Measurements from ENCODE around the gene OR10H5.
"Not testable (repeated sequence)": the region's sequence is repeated elsewhere in the genome, so short reads cannot be mapped to it uniquely, and the experiment has no call there.

The OR10H5 gene

DNA sequence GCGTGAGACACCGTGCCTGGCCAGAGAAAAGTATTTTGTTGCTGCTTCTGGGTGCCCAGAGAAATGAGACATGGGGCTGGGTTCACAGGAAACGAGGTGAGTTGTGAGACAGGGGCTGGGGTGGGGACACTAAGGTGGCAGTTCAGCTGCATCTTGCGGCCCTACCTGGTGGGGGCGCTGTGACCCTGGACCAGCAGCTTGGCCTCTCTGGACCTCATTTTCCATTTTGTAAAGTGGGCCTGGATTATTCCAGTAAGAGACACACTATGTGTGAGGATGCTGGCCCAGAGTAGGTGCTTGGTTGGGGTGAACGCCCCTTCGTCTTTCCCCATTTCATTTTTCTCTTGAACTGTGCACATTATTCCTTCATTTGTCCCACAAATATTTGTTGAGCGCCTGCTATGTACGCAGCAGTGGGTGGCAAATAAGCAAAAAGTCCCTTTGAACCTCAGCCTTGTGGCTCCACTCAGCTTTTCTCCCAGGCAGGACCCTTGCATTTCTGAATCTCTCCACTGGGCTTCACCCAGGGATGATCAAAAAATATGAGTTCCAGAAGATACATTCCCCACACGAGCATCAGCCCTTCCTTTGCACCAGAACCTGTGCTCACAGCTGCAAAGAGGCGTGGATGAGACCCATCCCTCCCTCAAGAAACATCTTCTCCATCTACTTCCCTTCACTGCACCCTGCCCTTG is 54.6 kb downstream of the OR10H5 start:
- no peak for DNase-seq
- peaks cover 37 to 44% of the 10 kb centered on the region in 2 donors for H3K4me1 Mint-ChIP-seq (ENCODE audit: low read depth in 2 of 2)

DNA sequence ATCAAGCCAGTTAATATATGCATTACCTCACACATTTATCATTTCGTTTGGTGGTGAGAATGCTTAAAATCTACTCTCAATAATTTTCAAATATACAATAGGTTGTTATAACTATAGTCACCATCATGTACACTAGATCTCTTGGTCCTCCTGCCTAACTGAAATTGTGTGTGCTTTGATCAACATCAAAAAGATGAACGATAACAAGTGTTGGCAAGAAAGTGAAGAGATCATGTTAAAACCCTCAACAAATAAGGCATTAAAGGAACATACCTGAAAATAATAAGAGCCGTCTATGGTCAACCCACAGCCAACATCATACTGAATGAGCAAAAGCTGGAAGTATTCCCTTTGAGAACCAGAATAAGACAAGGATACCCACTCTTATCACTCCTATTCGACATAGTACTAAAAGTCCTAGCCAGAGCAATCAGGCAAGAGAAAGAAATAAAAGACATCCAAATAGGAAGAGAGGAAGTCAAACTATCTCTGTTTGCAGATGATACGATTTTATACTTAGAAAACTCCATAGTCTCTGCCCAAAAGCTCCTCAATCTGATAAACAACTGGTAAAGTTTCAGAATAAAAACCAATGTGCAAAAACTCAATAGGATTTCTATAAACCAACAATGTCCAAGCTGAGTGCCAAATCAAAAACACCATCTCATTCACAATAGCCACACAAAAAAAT is 55.9 kb downstream of the OR10H5 start:
- H3K27me3 Mint-ChIP-seq = no peaks in the 10 kb centered on the region
- peak overlapping the region; percentile 21 to 51 for H3K4me3 Mint-ChIP-seq
- DNase-seq (no peak), ATAC-seq (replicated peaks) (no peak)
- no peaks in the 10 kb centered on the region for H3K9me3 Mint-ChIP-seq
- H3K36me3 Mint-ChIP-seq (ENCODE audit: insufficient read depth) = no peaks in the 10 kb centered on the region
- H3K27ac Mint-ChIP-seq = peak overlapping the region in 1 of 2 donors; percentile 81
- peaks cover 34 to 39% of the 10 kb centered on the region in 2 donors for H3K4me1 Mint-ChIP-seq (ENCODE audit: low read depth in 2 of 2)

More for the DNA sequence above, 54.6 kb downstream of the OR10H5 start:
- Mint-ChIP-seq H3K27me3 (no peaks in the 10 kb centered on the region), H3K36me3 (ENCODE audit: insufficient read depth) (peaks cover 2% of the 10 kb centered on the region), H3K9me3 (no peaks in the 10 kb centered on the region), H3K4me3 (no peak overlapping the region), H3K27ac (no peak overlapping the region)
- no peak for ATAC-seq (replicated peaks)

DNA sequence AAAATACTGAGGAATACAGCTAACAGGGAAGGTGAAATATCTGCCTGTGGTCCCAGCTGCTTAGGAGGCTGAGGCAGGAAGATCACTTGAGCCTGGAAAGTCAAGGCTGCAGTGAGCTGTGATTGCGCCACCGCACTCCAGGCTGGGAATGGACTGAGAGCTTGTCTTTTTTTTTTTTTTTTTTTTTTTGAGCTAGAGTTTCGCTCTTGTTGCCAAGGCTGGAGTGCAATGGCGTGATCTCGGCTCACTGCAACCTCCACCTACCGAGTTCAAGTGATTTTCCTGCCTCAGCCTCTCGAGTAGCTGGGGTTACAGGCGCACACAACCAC is 56.4 kb downstream of the OR10H5 start:
- Mint-ChIP-seq H3K4me3 (peak overlapping the region; percentile 21 to 51), H3K4me1 (ENCODE audit: low read depth in 2 of 2) (peaks cover 31 to 39% of the 10 kb centered on the region in 2 donors), H3K27ac (peak overlapping the region in 1 of 2 donors; percentile 81)
- ATAC-seq (replicated peaks); H3K27me3 Mint-ChIP-seq; DNase-seq; H3K36me3 Mint-ChIP-seq (ENCODE audit: insufficient read depth); H3K9me3 Mint-ChIP-seq: not testable (repeated sequence)

DNA sequence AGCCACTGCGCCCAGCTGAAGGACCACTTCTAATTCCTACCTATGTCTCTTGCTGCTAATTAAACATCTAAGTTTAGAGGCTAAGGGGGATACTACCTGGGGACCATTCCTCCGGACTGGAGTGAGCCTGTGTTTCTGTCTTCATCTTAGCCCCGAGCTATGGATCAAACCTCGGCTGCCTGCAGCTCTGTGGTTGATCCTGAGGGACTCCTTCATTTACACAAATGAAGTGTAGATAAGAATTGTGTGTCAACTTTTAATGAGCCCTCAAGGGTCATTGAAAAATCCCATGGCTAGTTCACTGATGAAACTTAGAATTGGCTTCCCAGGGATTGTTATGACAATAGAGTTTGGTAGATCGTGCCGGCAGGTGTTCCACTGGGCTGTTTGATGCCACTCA is 59.5 kb downstream of the OR10H5 start:
- Mint-ChIP-seq H3K9me3 (no peaks in the 10 kb centered on the region), H3K27me3 (no peaks in the 10 kb centered on the region), H3K36me3 (ENCODE audit: insufficient read depth) (no peaks in the 10 kb centered on the region), H3K4me1 (ENCODE audit: low read depth in 2 of 2) (peaks cover 30 to 39% of the 10 kb centered on the region in 2 donors), H3K4me3 (no peak overlapping the region), H3K27ac (peak overlapping the region in 1 of 2 donors; percentile 35)
- ATAC-seq (replicated peaks) = no peak
- no peak for DNase-seq

DNA sequence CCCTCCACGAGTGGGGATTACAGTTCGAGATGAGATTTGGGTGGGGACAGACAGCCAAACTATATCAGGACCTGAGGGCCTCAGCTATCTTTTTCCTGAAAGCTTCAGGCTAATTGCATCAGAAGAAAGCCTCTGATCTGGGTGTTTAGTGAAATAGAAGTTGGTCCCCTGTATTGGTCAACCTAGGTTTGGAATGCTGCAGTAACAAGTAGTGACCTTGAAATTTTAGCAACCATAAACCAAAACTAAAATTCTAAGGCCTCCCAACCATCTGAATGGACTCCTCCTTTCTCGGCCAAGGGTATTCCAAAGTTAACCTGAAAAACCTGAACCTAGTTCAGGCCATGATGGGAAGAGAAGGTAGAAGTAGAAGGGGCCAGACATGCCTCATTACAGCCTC is 62.9 kb downstream of the OR10H5 start:
- Mint-ChIP-seq H3K9me3 (no peaks in the 10 kb centered on the region), H3K27me3 (no peaks in the 10 kb centered on the region), H3K36me3 (ENCODE audit: insufficient read depth) (no peaks in the 10 kb centered on the region), H3K27ac (no peak overlapping the region), H3K4me3 (no peak overlapping the region), H3K4me1 (ENCODE audit: low read depth in 2 of 2) (peaks cover 7 to 14% of the 10 kb centered on the region in 2 donors)
- DNase-seq (no peak), ATAC-seq (replicated peaks) (no peak)
